ENCODE results near the gene DEXI.

The DEXI gene

GRCh38 chr16:10922328-10923145 is 19.7 kb downstream of the DEXI start:
- Histone ChIP-seq H3K9me2 (replicated peaks; ENCODE audit: control insufficient read depth, low read length) (no peaks in the 10 kb centered on the region), H3K79me2 (ENCODE audit: control insufficient read depth, low read length) (no peaks in the 10 kb centered on the region), H3K27me3 (ENCODE audit: control insufficient read depth, low read length) (no peaks in the 10 kb centered on the region), H3K4me3 (ENCODE audit: low read length) (no peak overlapping the region), H3K4me1 (ENCODE audit: control insufficient read depth, low read length) (peaks cover 7% of the 10 kb centered on the region), H3K9me3 (ENCODE audit: control insufficient read depth, insufficient read depth, low read length) (no peaks in the 10 kb centered on the region), H4K20me1 (ENCODE audit: control insufficient read depth, insufficient read depth, low read depth, low read length) (no peaks in the 10 kb centered on the region), H3K27ac (ENCODE audit: low read depth, low read length) (no peak overlapping the region), H3K4me2 (ENCODE audit: low read length) (no peak overlapping the region), H3K36me3 (ENCODE audit: control insufficient read depth, low read length) (peaks cover 58% of the 10 kb centered on the region), H3F3A (ENCODE audit: control insufficient read depth, insufficient read depth) (0 out of 2 replicates have a peak, but pooled peaks cover 2% of the 10 kb centered on the region)
- TF ChIP-seq CTCF (IDR thresholded peaks at IDR 0.05; ENCODE audit: low read depth, low read length, poor library complexity, severe bottlenecking) (no peak), EZH2phosphoT487 (IDR thresholded peaks at IDR 0.05; ENCODE audit: borderline replicate concordance, low read length) (no peak)

- Histone ChIP-seq H3K27ac (ENCODE audit: low read depth, low read length) (no peak overlapping the region), H3K36me3 (ENCODE audit: control insufficient read depth, low read length) (peaks cover 58% of the 10 kb centered on the region), H3K4me2 (ENCODE audit: low read length) (no peak overlapping the region), H3K9me2 (replicated peaks; ENCODE audit: control insufficient read depth, low read length) (no peaks in the 10 kb centered on the region), H3K27me3 (ENCODE audit: control insufficient read depth, low read length) (no peaks in the 10 kb centered on the region), H3K9me3 (ENCODE audit: control insufficient read depth, insufficient read depth, low read length) (no peaks in the 10 kb centered on the region), H3K4me1 (ENCODE audit: control insufficient read depth, low read length) (peaks cover 7% of the 10 kb centered on the region), H3K79me2 (ENCODE audit: control insufficient read depth, low read length) (no peaks in the 10 kb centered on the region), H3F3A (ENCODE audit: control insufficient read depth, insufficient read depth) (0 out of 2 replicates have a peak, but pooled peaks cover 2% of the 10 kb centered on the region), H4K20me1 (ENCODE audit: control insufficient read depth, insufficient read depth, low read depth, low read length) (no peaks in the 10 kb centered on the region), H3K4me3 (ENCODE audit: low read length) (no peak overlapping the region)
- TF ChIP-seq CTCF (IDR thresholded peaks at IDR 0.05; ENCODE audit: low read depth, low read length, poor library complexity, severe bottlenecking) (no peak), EZH2phosphoT487 (IDR thresholded peaks at IDR 0.05; ENCODE audit: borderline replicate concordance, low read length) (no peak)
These were observed 20.5 kb downstream of the DEXI start for GRCh38 chr16:10921536-10922327.

GRCh38 chr16:10920726-10921427 is 21.4 kb downstream of the DEXI start:
- TF ChIP-seq EZH2phosphoT487 (IDR thresholded peaks at IDR 0.05; ENCODE audit: borderline replicate concordance, low read length), result no peak
- TF ChIP-seq CTCF (IDR thresholded peaks at IDR 0.05; ENCODE audit: low read depth, low read length, poor library complexity, severe bottlenecking), result no peak
- no peaks in the 10 kb centered on the region for H4K20me1 ChIP-seq (ENCODE audit: control insufficient read depth, insufficient read depth, low read depth, low read length)

More at GRCh38 chr16:10920726-10921427, 21.4 kb downstream of the DEXI start:
- Histone ChIP-seq H3K79me2 (ENCODE audit: control insufficient read depth, low read length) (no peaks in the 10 kb centered on the region), H3K4me1 (ENCODE audit: control insufficient read depth, low read length) (peaks cover 11% of the 10 kb centered on the region), H3K27me3 (ENCODE audit: control insufficient read depth, low read length) (no peaks in the 10 kb centered on the region), H3K4me2 (ENCODE audit: low read length) (no peak overlapping the region), H3K27ac (ENCODE audit: low read depth, low read length) (no peak overlapping the region), H3K36me3 (ENCODE audit: control insufficient read depth, low read length) (peaks cover 66% of the 10 kb centered on the region), H3K9me3 (ENCODE audit: control insufficient read depth, insufficient read depth, low read length) (no peaks in the 10 kb centered on the region), H3K4me3 (ENCODE audit: low read length) (no peak overlapping the region), H3K9me2 (replicated peaks; ENCODE audit: control insufficient read depth, low read length) (no peaks in the 10 kb centered on the region), H3F3A (ENCODE audit: control insufficient read depth, insufficient read depth) (0 out of 2 replicates have a peak, but pooled peaks cover 2% of the 10 kb centered on the region)
